Measurements from ENCODE around the gene FAM209A. TPM values are rescaled to one million over a fixed set of nuclear protein-coding genes. Genes with fewer than 3 reads are reported as not detected.
A peak's percentile ranks its signal among the peaks of the same experiment; 100 is the strongest.
"Not testable (repeated sequence)": the region's sequence is repeated elsewhere in the genome, so short reads cannot be mapped to it uniquely, and the experiment has no call there.

The FAM209A gene
- total RNA-seq (2013): 1.4 TPM
- polyA plus RNA-seq (1 to 10 TPM in 1 of 3 donors, under 1 TPM in 1, not detected in 1; 0.19 to 3.6 TPM), polyA minus RNA-seq (0.42 and 0.64 TPM in 2 replicates), total RNA-seq (0.12 to 2.0 (median 1.0) reads per million in 11 experiments)

DNA sequence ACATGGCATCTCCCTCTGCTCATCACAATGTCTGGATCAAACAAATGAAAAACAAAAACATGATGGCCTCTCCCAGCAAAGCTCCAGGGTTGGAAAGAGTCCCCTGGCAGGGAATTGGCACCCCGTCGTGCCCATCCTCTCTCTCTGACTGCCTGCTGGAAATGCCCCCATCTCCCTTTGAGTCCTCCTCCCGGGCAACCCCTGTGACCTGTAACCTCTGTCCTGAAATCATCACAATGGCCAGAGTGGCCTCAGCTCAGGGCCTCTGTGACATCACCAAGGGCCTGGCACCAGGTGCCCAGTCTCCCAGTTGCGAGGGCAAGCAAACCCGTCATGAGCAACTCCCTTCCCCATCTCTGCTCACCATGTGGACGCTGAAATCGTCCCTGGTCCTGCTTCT lies at the start of gene FAM209A:
FAM209A (plus strand) TSS at position 301 of the 400 bp plus-strand sequence; CDS start at position 366, 65 bp downstream.
- H2AFZ ChIP-seq (ENCODE audit: insufficient read depth, low read depth, low read length, poor library complexity, severe bottlenecking); H3K4me1 ChIP-seq (ENCODE audit: control insufficient read depth in 1 of 2, insufficient read depth in 2 of 2, low read length in 2 of 2); H3K4me3 ChIP-seq (replicated peaks in 1 of 3; ENCODE audit: low read depth in 2 of 3, low read length in 3 of 3); H3K27ac Mint-ChIP-seq; H3K4me3 Mint-ChIP-seq; DNase-seq; H3K27me3 ChIP-seq (ENCODE audit: control insufficient read depth in 2 of 2, insufficient read depth in 2 of 2, low read length in 2 of 2); H3K4me2 ChIP-seq (replicated peaks; ENCODE audit: extremely low read depth, low read length, poor library complexity, severe bottlenecking); intact Hi-C loops (cut with micrococcal nuclease); H3K4me1 Mint-ChIP-seq; H3K9ac ChIP-seq (ENCODE audit: insufficient read depth, low read length, poor library complexity, severe bottlenecking); H3K27ac ChIP-seq (ENCODE audit: low read depth in 1 of 2, low read length in 2 of 2); H3K27me3 Mint-ChIP-seq (ENCODE audit: low read depth in 3 of 3); H4K20me1 ChIP-seq (ENCODE audit: insufficient read depth, low read length); H3K79me2 ChIP-seq (ENCODE audit: insufficient read depth, low read length): not testable (repeated sequence)
- 100% methylated on average over 3 of the region's 7 CpGs for WGBS (ENCODE audit: insufficient coverage)
- Mint-ChIP-seq H3K36me3 (peaks cover 22 to 23% of the 10 kb centered on the region in 2 donors), H3K9me3 (peaks cover 18 to 25% (median 22%) of the 10 kb centered on the region in 7 donors)
- Histone ChIP-seq H3K36me3 (replicated peaks in 1 of 2; ENCODE audit: control insufficient read depth in 1 of 2, insufficient read depth in 2 of 2, low read length in 2 of 2) (peaks cover 12 to 21% of the 10 kb centered on the region in 2 donors), H3K9me3 (replicated peaks in 1 of 2; ENCODE audit: control insufficient read depth in 1 of 2, insufficient read depth in 1 of 2, low read length in 2 of 2) (peaks cover 20 to 24% of the 10 kb centered on the region in 2 donors)

GRCh38 chr20:56483970-56484369 lies 40.6 kb upstream of the FAM209A start:
- H3K4me1 ChIP-seq (ENCODE audit: control insufficient read depth in 1 of 2, insufficient read depth in 2 of 2, low read length in 2 of 2): peaks cover 15 to 24% of the 10 kb centered on the region in 2 donors
- WGBS (ENCODE audit: insufficient coverage): 0% methylated on average over 5 of the region's 7 CpGs

More at GRCh38 chr20:56483970-56484369, 40.6 kb upstream of the FAM209A start:
- DNase-seq: peak; percentile 61 to 75 (median 72)
- H3K36me3 ChIP-seq (replicated peaks in 1 of 2; ENCODE audit: control insufficient read depth in 1 of 2, insufficient read depth in 2 of 2, low read length in 2 of 2): peaks cover 70 to 88% of the 10 kb centered on the region in 2 donors
- no peaks in the 10 kb centered on the region for H3K9me3 ChIP-seq (replicated peaks in 1 of 2; ENCODE audit: control insufficient read depth in 1 of 2, insufficient read depth in 1 of 2, low read length in 2 of 2)
- Mint-ChIP-seq H3K9me3 (no peaks in the 10 kb centered on the region), H3K27ac (peak overlapping the region; percentile 74 to 91 (median 82)), H3K4me1 (peaks cover 22% of the 10 kb centered on the region), H3K4me3 (peak overlapping the region; percentile 72 to 76), H3K36me3 (peaks cover 80 to 87% of the 10 kb centered on the region in 2 donors), H3K27me3 (ENCODE audit: low read depth in 3 of 3) (peaks cover 0 to 3% (median 0%) of the 10 kb centered on the region in 3 donors)
- peaks cover 10% of the 10 kb centered on the region for H3K79me2 ChIP-seq (ENCODE audit: insufficient read depth, low read length)
- H3K4me3 ChIP-seq (replicated peaks in 1 of 3; ENCODE audit: low read depth in 2 of 3, low read length in 3 of 3): peak overlapping the region in 2 of 3 experiments; percentile 4 to 36
- TF ChIP-seq CTCF (IDR thresholded peaks at IDR 0.05): no peak
- intact Hi-C loops (cut with micrococcal nuclease): no loop called here
- peak overlapping the region; percentile 27 for H3K4me2 ChIP-seq (replicated peaks; ENCODE audit: extremely low read depth, low read length, poor library complexity, severe bottlenecking)
- H3K27ac ChIP-seq (ENCODE audit: low read depth in 1 of 2, low read length in 2 of 2): peak overlapping the region; percentile 22 to 46
- no peak overlapping the region for H3K9ac ChIP-seq (ENCODE audit: insufficient read depth, low read length, poor library complexity, severe bottlenecking)
- peaks cover 55% of the 10 kb centered on the region for H4K20me1 ChIP-seq (ENCODE audit: insufficient read depth, low read length)
- H3K27me3 ChIP-seq (ENCODE audit: control insufficient read depth in 2 of 2, insufficient read depth in 2 of 2, low read length in 2 of 2): no peaks in the 10 kb centered on the region
- no peak overlapping the region for H2AFZ ChIP-seq (ENCODE audit: insufficient read depth, low read depth, low read length, poor library complexity, severe bottlenecking)

All from CD14-positive monocyte (primary cell).